HG03342 (cell line): ENCODE data around the gene IL20RB.

Source experiments
- ATAC-seq: cut with Tn5 transposase; IDR thresholded peaks from one replicate; pipeline ENCODE4 v1.9.1; 2021; ENCODE audit warnings: mild to moderate bottlenecking, moderate library complexity; ENCODE audit not compliant: unreplicated experiment

The IL20RB gene

GRCh38 chr3:137026701-137027100 is 68.9 kb downstream of the IL20RB start:
- ATAC-seq = no peak

DNA sequence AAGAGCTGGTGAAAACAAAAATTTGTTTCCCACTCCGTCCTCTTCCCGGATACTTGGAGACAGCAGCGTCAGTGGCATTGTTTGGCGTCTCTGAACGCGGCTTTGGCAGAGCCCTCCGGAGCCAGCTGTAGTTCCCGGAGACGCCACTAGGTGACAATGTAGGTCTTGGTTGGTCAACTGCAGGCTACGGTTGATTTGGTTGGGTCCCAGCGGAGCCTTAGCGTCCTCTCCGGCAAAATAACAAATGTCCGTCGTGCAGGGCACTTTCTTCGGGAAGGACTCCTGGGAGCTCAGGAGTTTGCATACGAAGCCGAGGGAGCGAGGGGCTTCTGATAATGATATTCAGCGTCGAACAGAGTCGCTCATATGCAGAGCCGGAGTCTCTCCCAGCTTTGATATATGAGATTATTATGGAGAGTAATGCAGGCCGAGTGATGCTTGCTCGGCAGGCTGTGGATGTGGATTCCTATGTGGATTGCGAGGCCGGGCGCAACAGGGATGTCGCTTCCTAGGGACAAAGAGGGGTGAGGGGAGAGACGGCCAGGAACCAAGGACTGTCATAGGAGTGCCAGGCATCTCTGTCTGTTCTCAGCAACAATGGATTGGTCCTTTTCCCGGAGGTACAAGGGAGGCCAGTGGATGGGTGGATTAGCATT is 74.8 kb downstream of the IL20RB start:
- peak; percentile 84 for ATAC-seq

- ATAC-seq = no peak
These were observed 77.8 kb downstream of the IL20RB start for GRCh38 chr3:137035631-137036030.

DNA sequence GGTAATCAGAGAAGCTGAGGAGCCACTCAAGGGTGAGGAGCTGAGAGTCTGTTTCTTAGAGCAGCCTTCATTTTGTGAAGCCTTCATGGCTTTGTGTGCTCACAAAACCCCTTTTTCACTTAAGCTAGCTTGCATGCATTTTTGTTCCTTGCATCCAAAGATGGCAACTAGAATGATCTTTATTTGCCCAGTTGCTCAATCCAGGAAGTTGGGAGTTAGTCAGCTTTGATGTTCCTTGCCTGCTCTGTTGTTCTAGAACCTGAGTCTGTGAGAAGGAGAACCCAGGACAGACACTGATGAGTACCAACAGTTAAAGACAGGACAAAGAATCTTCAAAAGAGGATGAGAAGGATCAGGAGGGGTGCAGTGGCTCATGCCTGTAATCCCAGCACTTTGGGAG is 81.8 kb downstream of the IL20RB start:
- no peak for ATAC-seq

DNA sequence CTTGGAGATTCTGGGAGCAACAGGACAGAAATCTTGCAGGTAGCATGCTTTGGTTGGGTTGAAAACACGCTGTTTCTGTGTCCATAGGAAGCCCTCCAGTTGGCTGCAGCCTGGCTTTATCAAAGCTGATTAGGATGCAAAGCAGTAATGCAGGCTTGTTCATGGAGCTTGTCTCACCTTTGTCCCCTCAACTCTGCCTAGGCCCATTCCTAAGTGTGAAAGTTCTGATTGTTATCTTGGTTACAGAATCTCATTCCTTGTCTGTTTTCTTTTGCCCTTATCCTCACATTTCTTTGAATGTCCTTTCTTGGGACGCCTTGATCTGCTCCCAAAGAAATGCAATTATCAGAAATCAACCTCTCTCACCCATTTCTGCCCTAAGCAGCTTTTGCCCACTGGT is 83.5 kb downstream of the IL20RB start:
- no peak for ATAC-seq

GRCh38 chr3:137041686-137042085 is 83.9 kb downstream of the IL20RB start:
- ATAC-seq = no peak

- no peak for ATAC-seq
These were observed 89.0 kb downstream of the IL20RB start for GRCh38 chr3:137046747-137047146.

DNA sequence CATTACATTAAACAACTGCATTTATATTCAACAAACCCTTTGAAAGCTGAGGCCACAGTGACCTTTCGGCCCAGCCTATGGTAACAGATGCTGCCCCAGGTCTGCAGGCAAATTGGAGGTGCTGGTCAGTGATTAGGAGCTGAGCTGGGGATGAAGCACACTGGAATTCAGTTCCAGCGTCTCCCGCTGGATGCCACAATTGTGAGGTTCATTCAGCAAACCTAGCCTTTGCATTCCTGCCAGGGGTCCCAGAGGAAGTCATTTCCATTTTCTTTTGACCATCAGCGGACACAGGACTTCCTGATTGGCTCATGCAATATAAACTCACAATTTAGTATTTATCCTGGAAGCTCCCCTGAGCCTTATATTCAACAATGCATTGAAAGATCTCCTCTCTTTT is 89.5 kb downstream of the IL20RB start:
- no peak for ATAC-seq

GRCh38 chr3:137050281-137050680 is 92.5 kb downstream of the IL20RB start:
- ATAC-seq = no peak

GRCh38 chr3:137052298-137052697 is 94.5 kb downstream of the IL20RB start:
- ATAC-seq = no peak
